ENCODE results near the gene TMPRSS11A.

TMPRSS11A gene, protein sequence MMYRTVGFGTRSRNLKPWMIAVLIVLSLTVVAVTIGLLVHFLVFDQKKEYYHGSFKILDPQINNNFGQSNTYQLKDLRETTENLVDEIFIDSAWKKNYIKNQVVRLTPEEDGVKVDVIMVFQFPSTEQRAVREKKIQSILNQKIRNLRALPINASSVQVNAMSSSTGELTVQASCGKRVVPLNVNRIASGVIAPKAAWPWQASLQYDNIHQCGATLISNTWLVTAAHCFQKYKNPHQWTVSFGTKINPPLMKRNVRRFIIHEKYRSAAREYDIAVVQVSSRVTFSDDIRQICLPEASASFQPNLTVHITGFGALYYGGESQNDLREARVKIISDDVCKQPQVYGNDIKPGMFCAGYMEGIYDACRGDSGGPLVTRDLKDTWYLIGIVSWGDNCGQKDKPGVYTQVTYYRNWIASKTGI

GRCh38 chr4:67963356-67963755, at the start of gene TMPRSS11A:
Gene TMPRSS11A, minus strand, starts transcription at chr4:67963493. Its CDS starts 100 bp downstream, at chr4:67963393.
- no peak for DNase-seq

DNA sequence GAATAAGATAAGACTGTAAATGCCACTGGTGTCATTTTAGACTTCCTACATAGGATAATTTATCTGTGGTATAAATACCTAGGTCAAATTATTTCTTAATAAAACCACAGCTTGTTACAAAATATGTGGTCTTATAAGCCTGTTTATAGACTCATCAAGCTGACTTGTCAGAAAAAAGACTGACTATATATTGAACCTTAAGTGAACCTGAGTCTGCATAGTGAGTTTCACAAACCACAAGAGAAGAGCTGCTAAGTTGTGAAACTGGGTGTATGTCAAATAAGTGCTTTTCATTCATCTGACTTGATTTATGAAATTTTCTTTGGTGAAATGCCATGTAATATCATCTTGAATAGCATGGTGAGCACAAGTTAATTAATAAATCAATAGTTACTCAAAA, 48.4 kb upstream of the TMPRSS11A start:
- no peak for DNase-seq

DNA sequence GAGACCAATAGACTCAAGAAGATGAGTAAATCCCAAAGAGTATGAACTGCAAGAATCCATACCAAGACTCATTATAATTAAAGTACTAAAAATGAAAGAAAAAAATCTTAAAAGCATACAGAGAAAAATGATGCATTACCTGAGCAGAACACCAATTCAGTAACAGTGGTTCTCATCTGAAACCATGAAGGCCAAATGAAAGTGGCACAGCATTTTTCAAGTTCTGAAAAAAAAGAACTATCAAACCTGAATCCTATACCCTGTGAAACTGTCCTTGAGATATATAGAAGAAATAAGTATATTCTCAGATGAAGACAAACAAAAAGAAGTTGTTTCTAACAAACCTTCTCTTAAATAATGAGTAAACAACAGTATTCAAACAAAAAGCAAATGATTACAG, 39.6 kb upstream of the TMPRSS11A start:
- no peak for DNase-seq

DNA sequence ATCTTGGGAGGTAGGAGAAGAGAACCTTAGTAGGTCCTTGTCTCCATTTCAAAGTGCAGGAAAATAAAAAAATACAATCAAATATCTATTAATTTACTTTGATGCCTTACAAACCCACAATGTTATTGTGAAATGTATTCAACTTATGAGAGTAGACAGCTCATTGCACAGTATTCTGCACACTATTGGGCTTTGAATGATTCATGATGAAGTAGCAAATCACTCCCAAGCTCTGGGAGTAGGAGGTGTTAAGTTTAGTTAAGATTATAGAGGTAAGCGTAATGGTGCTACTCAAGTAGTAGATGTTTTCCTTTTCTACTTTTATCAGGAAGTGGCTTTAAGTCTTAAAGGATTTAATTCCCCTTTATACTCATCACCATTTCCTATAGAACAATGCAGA, 32.8 kb upstream of the TMPRSS11A start:
- no peak for DNase-seq

DNA sequence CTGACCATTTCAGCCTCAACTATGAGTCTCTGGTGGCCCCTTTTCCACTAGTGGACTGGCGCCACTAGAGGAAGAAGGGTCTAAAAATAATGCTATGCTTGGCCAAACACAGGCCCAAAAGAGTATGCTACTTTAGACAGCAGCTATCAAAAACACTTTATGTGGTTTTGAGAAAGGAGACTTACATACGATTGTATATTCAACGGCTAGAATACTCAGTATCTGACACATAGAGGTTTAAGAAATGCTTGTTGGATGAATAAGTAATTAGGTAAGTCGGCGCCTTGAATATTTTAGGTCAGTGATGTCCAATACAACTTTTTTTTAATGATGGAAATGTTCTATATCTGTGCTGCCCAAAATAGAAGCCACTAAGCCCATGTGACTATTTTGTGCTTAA, 25.7 kb upstream of the TMPRSS11A start:
- DNase-seq: no peak

DNA sequence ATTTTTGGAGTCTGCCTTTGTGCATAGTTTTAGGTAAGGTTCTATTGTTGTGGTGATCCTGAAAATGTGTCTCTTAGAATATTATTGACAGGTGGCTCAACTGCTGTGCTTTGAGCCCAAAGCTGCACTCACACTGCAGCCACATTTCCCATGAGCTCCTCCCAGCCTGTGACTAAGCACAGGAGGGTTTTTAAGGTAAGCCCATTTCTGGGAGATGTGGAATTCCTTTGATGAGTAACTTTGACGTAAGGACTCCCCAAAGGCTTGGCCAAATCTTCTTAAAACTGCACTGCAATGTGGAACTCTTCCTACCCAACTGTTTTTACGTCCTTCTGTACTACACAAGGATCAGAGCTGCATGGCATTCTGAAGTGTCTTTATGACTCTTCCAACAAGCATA, 20.0 kb upstream of the TMPRSS11A start:
- no peak for DNase-seq

DNA sequence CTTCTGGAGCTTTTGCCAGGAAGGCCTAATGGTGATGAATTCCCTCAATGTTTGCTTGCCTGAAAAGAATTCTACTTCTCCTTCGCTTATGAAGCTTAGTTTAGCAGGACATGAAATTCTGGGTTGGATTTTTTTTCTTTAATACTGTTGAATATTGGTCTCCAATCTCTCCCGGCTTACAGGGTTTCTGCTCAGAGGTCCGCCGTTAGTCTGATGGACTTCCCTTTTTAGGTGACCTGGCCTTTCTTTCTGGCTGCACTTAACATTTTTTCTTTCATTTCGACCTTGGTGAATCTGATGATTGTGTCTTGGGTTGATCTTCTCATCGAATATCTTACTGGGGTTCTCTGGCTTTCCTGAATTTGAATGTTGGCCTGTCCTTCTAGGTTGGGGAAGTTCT, 17.2 kb upstream of the TMPRSS11A start:
- DNase-seq: no peak

- DNase-seq: no peak
Observed at GRCh38 chr4:67973608-67974007, 10.3 kb upstream of the TMPRSS11A start.

GRCh38 chr4:67954890-67955289, 8.4 kb downstream of the TMPRSS11A start:
- no peak for DNase-seq

GRCh38 chr4:67941074-67941473, 22.2 kb downstream of the TMPRSS11A start:
- no peak for DNase-seq

DNA sequence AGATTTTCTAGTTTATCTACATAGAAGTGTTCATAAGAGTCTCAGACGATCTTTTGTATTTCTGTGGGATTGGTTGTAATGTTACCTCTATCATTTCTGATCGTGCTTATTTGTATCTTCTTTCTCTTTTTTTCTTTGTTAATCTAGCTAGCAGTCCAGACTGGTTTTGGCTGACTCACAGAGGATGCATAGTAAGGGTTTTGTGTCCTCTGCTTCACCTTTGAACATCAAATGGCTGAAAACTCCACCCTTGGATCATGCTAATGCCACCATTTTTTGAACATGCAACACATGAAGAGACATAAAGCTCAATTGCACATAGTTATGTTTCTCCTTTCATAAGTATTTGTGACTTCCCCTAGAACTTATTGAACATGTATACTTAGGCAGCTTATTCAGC, 22.8 kb downstream of the TMPRSS11A start:
- no peak for DNase-seq

- no peak for DNase-seq
Observed at GRCh38 chr4:67939195-67939594, 24.1 kb downstream of the TMPRSS11A start.

DNA sequence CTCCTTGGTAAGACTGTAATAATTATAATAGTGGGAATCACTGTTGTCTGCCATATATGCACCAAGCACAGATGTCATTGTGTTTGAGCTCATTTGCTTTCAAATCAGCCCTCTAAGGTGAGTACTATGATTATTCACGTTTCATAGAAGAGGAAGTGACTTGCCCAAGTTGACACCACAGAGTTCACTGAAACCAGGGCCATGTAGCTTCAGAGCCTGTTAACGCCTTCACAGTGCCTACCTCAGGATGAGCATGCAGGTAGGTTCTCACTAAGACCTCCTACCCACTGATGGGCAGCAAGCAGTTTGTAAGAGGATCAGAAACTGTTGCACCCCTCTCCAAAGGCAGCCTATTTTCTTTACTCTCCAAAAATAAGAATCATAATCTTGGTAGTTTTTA, 27.4 kb downstream of the TMPRSS11A start:
- DNase-seq: no peak

GRCh38 chr4:67934628-67935027, 28.7 kb downstream of the TMPRSS11A start:
- peak; percentile 51 for DNase-seq

- no peak for DNase-seq
Observed at GRCh38 chr4:67933755-67934154, 29.5 kb downstream of the TMPRSS11A start.

DNA sequence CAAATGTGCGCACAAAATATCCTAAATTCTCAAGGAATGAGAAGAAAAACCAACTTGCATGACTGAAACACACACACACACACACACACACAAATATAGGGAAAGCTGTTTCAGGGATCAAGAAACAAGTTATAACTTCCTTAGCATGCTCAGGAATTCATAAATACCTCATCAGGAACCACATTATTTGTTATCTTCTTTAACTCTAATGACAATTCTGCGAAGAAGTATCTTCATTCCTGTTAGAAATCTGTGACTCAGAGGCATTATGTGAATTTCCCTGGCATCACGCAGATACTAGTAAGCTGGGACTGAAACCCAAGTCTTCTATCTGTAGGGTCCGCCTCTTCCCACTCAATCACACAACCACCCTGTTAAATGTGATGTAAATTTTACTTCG, 30.3 kb downstream of the TMPRSS11A start:
- DNase-seq: no peak

- no peak for DNase-seq
Observed at GRCh38 chr4:67931256-67931655, 32.0 kb downstream of the TMPRSS11A start.

DNA sequence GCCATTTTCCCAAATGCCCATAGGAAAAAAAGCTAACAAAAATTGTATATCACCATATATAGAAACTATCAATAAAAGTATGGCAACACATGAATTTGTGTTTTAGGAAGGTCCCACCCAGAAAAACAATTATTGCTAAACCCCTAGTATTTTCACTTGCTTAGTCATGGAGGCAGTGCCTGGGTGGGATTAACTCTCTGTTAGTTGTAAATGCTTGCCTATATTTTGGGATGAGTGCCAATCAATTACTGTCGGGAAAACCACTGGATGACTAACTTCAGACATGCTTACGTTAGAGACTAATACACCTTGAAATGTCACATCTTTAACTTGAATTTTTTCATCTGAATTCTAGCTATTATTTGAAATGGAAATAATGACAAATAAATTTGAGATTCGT, 33.9 kb downstream of the TMPRSS11A start:
- DNase-seq: no peak

DNA sequence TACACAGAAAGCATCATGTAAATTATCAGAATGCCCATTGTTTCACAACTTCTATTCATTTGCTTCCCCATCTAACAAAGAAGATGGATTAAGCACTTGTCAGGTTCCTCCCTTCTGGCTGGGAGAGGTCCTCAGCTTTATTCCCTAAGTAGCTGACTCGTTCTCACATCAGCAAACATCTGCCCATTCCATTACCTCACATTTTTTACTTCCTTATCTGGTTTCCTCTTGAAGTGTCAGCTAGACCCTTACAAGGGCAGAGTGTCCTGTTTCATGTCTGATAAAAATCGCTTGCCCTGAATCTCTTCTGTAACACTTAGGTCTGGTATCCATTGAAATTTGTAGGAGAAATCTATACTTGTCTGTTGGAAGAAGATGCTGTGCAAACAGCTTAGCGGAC, 34.7 kb downstream of the TMPRSS11A start:
- no peak for DNase-seq

- no peak for DNase-seq
Observed at GRCh38 chr4:67927251-67927650, 36.0 kb downstream of the TMPRSS11A start.

DNA sequence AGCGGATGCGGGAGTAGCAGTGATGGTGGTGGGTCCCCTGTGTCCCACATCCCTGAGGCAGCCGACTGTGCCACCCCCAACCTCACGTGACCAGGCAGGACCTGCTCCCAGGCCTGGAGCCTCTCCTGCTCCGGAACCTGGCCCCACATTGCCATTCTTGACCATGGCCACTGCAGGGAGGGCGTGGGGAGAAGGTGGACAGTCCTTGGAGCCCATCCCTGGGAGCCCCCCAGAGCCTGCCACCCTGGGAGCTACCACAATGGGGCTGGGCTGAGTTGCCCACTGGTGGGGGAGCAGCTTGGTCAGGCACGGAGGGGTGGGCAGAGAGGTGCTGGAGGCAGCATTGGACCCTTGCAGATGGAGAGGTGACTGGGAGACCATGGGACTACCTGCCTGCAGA, 36.8 kb downstream of the TMPRSS11A start:
- DNase-seq: no peak

- DNase-seq: no peak
Observed at GRCh38 chr4:67922697-67923096, 40.6 kb downstream of the TMPRSS11A start.

DNA sequence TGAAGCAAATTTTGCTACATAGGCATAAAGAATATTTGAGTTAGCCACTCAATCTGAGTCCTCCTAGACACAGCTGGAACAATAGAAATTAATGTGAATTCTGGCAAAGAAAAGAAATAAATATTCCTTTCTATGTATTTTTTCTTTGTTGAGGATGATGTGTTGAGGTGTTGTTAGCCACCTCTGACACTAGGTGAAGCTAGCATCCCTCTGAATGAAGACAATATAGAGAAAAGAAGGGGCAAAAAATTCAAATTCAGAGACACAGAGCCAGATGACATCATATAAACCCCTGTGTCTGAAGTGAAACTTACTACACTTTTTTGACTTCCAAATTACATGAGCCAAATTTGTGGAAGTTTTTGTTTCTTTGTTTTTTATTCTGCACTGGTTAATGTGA, 44.9 kb downstream of the TMPRSS11A start:
- DNase-seq: peak; percentile 0

DNA sequence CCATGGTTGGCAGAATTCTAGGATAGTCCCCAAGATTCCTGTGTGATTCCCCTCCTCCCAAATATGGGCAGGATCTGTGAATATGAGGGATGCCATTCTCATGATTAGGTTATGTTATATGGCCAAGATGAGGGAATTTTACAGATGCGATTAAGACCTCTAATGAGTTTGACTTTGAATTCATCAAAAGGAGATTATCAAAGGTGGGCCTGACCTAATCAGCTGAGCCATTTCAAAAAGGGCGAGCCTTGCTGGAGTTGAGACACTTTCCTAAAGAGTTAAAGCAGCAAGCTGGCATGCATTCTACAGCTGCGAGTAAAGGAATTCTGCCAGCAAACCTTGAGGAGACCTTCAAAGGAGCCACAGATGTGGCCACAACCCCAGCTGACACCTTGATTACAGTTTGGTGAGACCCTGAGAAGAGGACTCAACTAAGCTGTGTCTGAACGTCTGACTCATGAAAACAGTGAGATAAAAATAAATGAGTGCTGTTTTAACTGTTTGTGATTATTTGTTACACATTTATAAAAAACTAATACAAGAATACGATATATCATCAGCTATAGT, 47.8 kb downstream of the TMPRSS11A start:
- no peak for DNase-seq

- DNase-seq: no peak
Observed at GRCh38 chr4:67912080-67912479, 51.2 kb downstream of the TMPRSS11A start.
